ENCODE results near the gene RASSF5.

Gene RASSF5

DNA sequence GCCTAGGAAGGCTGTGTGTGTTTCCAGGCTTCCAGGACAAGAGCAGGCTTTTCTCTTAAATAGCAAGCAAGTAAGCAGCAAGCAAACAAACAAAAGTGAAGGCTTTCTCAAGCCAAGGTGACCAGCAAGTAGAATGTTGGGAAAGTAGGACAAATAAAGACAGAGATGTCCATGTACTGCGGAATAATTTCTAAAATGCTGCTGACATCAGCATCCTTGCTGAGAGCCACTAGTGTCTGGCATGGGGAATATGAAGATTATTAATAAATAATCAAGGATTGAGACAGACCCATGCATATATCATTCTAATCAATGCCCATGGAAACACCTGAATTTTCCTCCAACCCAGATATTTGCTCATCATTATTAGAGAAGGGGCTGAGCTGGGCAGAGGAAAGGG, 121.6 kb downstream of the RASSF5 start:
- H3K27me3 ChIP-seq (ENCODE audit: insufficient read depth, poor library complexity, severe bottlenecking), result no peaks in the 10 kb centered on the region
- peaks cover 7% of the 10 kb centered on the region for H3K4me1 ChIP-seq (ENCODE audit: insufficient read depth, poor library complexity, severe bottlenecking)
- no peak overlapping the region for H3K4me3 ChIP-seq (ENCODE audit: severe bottlenecking)
- TF ChIP-seq, protein P1, sequence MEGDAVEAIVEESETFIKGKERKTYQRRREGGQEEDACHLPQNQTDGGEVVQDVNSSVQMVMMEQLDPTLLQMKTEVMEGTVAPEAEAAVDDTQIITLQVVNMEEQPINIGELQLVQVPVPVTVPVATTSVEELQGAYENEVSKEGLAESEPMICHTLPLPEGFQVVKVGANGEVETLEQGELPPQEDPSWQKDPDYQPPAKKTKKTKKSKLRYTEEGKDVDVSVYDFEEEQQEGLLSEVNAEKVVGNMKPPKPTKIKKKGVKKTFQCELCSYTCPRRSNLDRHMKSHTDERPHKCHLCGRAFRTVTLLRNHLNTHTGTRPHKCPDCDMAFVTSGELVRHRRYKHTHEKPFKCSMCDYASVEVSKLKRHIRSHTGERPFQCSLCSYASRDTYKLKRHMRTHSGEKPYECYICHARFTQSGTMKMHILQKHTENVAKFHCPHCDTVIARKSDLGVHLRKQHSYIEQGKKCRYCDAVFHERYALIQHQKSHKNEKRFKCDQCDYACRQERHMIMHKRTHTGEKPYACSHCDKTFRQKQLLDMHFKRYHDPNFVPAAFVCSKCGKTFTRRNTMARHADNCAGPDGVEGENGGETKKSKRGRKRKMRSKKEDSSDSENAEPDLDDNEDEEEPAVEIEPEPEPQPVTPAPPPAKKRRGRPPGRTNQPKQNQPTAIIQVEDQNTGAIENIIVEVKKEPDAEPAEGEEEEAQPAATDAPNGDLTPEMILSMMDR (IDR thresholded peaks at IDR 0.05; ENCODE audit: poor library complexity, severe bottlenecking), result no peak
- no peak for DNase-seq (ENCODE audit: low spot score)
- no peaks in the 10 kb centered on the region for H3K9me3 ChIP-seq (ENCODE audit: severe bottlenecking)
- no peak for ATAC-seq (ENCODE audit: low read depth)
- no peaks in the 10 kb centered on the region for H3K36me3 ChIP-seq (ENCODE audit: low read depth)
- H3K27ac ChIP-seq (ENCODE audit: poor library complexity, severe bottlenecking), result no peak overlapping the region

DNA sequence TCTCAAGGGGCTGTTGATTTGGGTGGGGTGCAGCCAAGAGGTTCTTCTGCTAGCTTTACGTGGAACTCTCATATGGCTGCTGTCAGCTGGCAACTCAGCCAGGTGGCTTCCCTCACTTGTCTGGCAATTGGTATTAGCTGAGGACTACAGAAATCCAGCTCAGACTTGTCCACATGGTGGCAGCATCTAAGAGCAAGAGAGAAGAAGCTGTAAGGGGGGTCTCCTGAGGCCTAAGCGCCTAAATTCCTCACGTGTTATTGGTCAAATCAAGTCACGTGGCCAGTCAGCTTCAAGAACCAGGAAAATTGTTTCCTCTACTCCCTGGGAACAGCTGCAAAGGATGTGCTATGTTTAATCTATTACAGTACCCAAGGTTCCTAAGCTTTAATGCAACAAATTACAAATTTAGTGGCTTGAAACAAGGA, 123.8 kb downstream of the RASSF5 start:
- no peaks in the 10 kb centered on the region for H3K36me3 ChIP-seq (ENCODE audit: low read depth)
- H3K4me1 ChIP-seq (ENCODE audit: insufficient read depth, poor library complexity, severe bottlenecking), result peaks cover 18% of the 10 kb centered on the region
- H3K27me3 ChIP-seq (ENCODE audit: insufficient read depth, poor library complexity, severe bottlenecking), result no peaks in the 10 kb centered on the region
- H3K9me3 ChIP-seq (ENCODE audit: severe bottlenecking), result no peaks in the 10 kb centered on the region
- TF ChIP-seq, protein P1 (IDR thresholded peaks at IDR 0.05; ENCODE audit: poor library complexity, severe bottlenecking), result peak; percentile 61
- H3K27ac ChIP-seq (ENCODE audit: poor library complexity, severe bottlenecking), result no peak overlapping the region
- DNase-seq (ENCODE audit: low spot score), result no peak
- no peak for ATAC-seq (ENCODE audit: low read depth)
- H3K4me3 ChIP-seq (ENCODE audit: severe bottlenecking), result no peak overlapping the region

GRCh38 chr1:206633708-206634121, 126.4 kb downstream of the RASSF5 start:
- TF ChIP-seq, protein P1 (IDR thresholded peaks at IDR 0.05; ENCODE audit: poor library complexity, severe bottlenecking), result no peak
- H3K4me1 ChIP-seq (ENCODE audit: insufficient read depth, poor library complexity, severe bottlenecking), result peaks cover 24% of the 10 kb centered on the region
- H3K27ac ChIP-seq (ENCODE audit: poor library complexity, severe bottlenecking), result peak overlapping the region; percentile 62
- DNase-seq (ENCODE audit: low spot score) (no peak), ATAC-seq (ENCODE audit: low read depth) (peak; percentile 62)
- H3K4me3 ChIP-seq (ENCODE audit: severe bottlenecking), result no peak overlapping the region
- H3K36me3 ChIP-seq (ENCODE audit: low read depth), result peaks cover 4% of the 10 kb centered on the region; the same call in 1 of the 2 replicates
- no peaks in the 10 kb centered on the region for H3K27me3 ChIP-seq (ENCODE audit: insufficient read depth, poor library complexity, severe bottlenecking)
- no peaks in the 10 kb centered on the region for H3K9me3 ChIP-seq (ENCODE audit: severe bottlenecking)

- TF ChIP-seq, protein P1 (IDR thresholded peaks at IDR 0.05; ENCODE audit: poor library complexity, severe bottlenecking), result peak; percentile 97
- Histone ChIP-seq H3K9me3 (ENCODE audit: severe bottlenecking) (no peaks in the 10 kb centered on the region), H3K36me3 (ENCODE audit: low read depth) (peaks cover 12% of the 10 kb centered on the region), H3K27ac (ENCODE audit: poor library complexity, severe bottlenecking) (peak overlapping the region; percentile 62), H3K4me3 (ENCODE audit: severe bottlenecking) (peak overlapping the region; percentile 98), H3K4me1 (ENCODE audit: insufficient read depth, poor library complexity, severe bottlenecking) (peaks cover 24% of the 10 kb centered on the region), H3K27me3 (ENCODE audit: insufficient read depth, poor library complexity, severe bottlenecking) (no peaks in the 10 kb centered on the region)
- DNase-seq (ENCODE audit: low spot score) (peak; percentile 85), ATAC-seq (ENCODE audit: low read depth) (peak; percentile 26; the same call in 1 of the 3 replicates)
These were observed 127.2 kb downstream of the RASSF5 start for GRCh38 chr1:206634365-206635079.
